SK-N-SH (cell line): Measurements from ENCODE around the gene PTGFRN. TPM values are rescaled to one million over a fixed set of nuclear protein-coding genes. Genes with fewer than 3 reads are reported as not detected.

Source experiments
- CTCF ChIA-PET: fragments of 300-600, 350-600 bp; formaldehyde crosslinking; extraction: SDS; loops from one replicate; lab custom pipeline; 2021; lab: Yijun Ruan, JAX
- POLR2A ChIA-PET: fragments of 350-600 bp; sonication (Branson Sonifier 250); formaldehyde crosslinking; extraction: SDS; loops from one replicate; lab custom pipeline; 2020; ENCODE audit warnings: antibody characterized with exemption, inconsistent platforms; lab: Yijun Ruan, JAX
- DNase-seq: peaks from one replicate; pipeline ENCODE4 v3.0.0; 2012
- H2AFZ ChIP-seq: fragments of 200-600 bp; sonication (generic); 2 replicates; pipeline ENCODE4 v1.8.1; 2016; ENCODE audit warnings: antibody characterized with exemption, mild to moderate bottlenecking, low read depth
- H3F3A ChIP-seq: fragments of 200-600 bp; sonication (generic); replicated peaks from 2 replicates; pipeline ENCODE3; 2016; ENCODE audit warnings: antibody characterized with exemption, mild to moderate bottlenecking; ENCODE audit not compliant: insufficient read depth
- H3K27ac ChIP-seq, 2 experiments: fragments of 200-500 bp in 1 of 2; fragments of 200-600 bp in 1 of 2; sonication (Bioruptor generic) in 1 of 2; sonication (generic), shearing (Covaris generic) in 1 of 2; 2 replicates each; pipeline versions ENCODE4 v1.5.1 to v1.6.1; 2014 to 2016; ENCODE audit warnings: low read depth in 2 of 2, inconsistent platforms in 1 of 2, low read length in 1 of 2, mild to moderate bottlenecking in 1 of 2, mixed read lengths in 1 of 2
- H3K27me3 ChIP-seq: fragments of 200-600 bp; sonication (generic), shearing (Covaris generic); 2 replicates; pipeline ENCODE4 v1.6.1; 2016; ENCODE audit warnings: mixed run types; ENCODE audit not compliant: insufficient read depth
- H3K36me3 ChIP-seq, 2 experiments: fragments of 200-500 bp in 1 of 2; fragments of 200-600 bp in 1 of 2; sonication (Bioruptor generic) in 1 of 2; sonication (generic) in 1 of 2; replicated peaks in 1 of 2; 2 replicates each; pipeline versions ENCODE3 to v1.5.1; 2014 to 2016; ENCODE audit warnings: low read length in 1 of 2, mild to moderate bottlenecking in 1 of 2; ENCODE audit not compliant: insufficient read depth in 2 of 2, control insufficient read depth in 1 of 2
- H3K4me1 ChIP-seq, 2 experiments: fragments of 200-500 bp in 1 of 2; fragments of 200-600 bp in 1 of 2; sonication (Bioruptor generic) in 1 of 2; sonication (generic), shearing (Covaris generic) in 1 of 2; 2 replicates each; pipeline versions ENCODE4 v1.5.1 to v1.6.1; 2014 to 2016; ENCODE audit warnings: low read depth in 1 of 2, low read length in 1 of 2, mixed run types in 1 of 2; ENCODE audit not compliant: insufficient read depth in 2 of 2, control insufficient read depth in 1 of 2
- H3K4me2 ChIP-seq: fragments of 200-600 bp; sonication (generic), shearing (Covaris generic); 2 replicates; pipeline ENCODE4 v1.6.1; 2017; ENCODE audit warnings: mixed run types
- H3K4me3 ChIP-seq, 2 experiments: fragments of 200-500 bp in 1 of 2; fragments of 200-600 bp in 1 of 2; sonication (Bioruptor generic) in 1 of 2; sonication (generic), shearing (Covaris generic) in 1 of 2; 2 replicates each; pipeline versions ENCODE4 v1.5.1 to v1.8.1; 2014 to 2016; ENCODE audit warnings: low read depth in 2 of 2, inconsistent platforms in 1 of 2, low read length in 1 of 2, mild to moderate bottlenecking in 1 of 2, mixed read lengths in 1 of 2, moderate library complexity in 1 of 2
- H3K79me2 ChIP-seq: fragments of 200-600 bp; sonication (generic); 2 replicates; pipeline ENCODE4 v1.8.1; 2017; ENCODE audit warnings: mild to moderate bottlenecking; ENCODE audit not compliant: insufficient read depth
- H3K9ac ChIP-seq: fragments of 200-600 bp; sonication (generic); 2 replicates; pipeline ENCODE4 v1.6.1; 2017; ENCODE audit warnings: mixed run types
- H3K9me2 ChIP-seq: fragments of 200-600 bp; sonication (generic); 2 replicates; pipeline ENCODE4 v1.6.1; 2017; ENCODE audit warnings: mixed run types
- H3K9me3 ChIP-seq: fragments of 200-600 bp; sonication (generic); 2 replicates; pipeline ENCODE4 v1.6.1; 2017; ENCODE audit warnings: mixed run types, mild to moderate bottlenecking, moderate library complexity
- H4K20me1 ChIP-seq: fragments of 200-600 bp; sonication (generic); 2 replicates; pipeline ENCODE4 v1.6.1; 2017; ENCODE audit warnings: mild to moderate bottlenecking, mixed run types; ENCODE audit not compliant: insufficient read depth
- CTCF ChIP-seq: fragments of 200-600 bp; sonication (generic); IDR thresholded peaks from 2 replicates; pipeline ENCODE4 v1.6.1; 2017; ENCODE audit warnings: antibody characterized with exemption, mild to moderate bottlenecking, moderate library complexity
- ELF1 ChIP-seq: IDR thresholded peaks from 2 replicates; pipeline ENCODE4 v1.4.0; 2012
- FOSL2 ChIP-seq: IDR thresholded peaks from 2 replicates; pipeline ENCODE4 v1.4.0; 2012; ENCODE audit warnings: low read depth, mild to moderate bottlenecking, moderate library complexity, borderline replicate concordance
- FOXM1 ChIP-seq: IDR thresholded peaks from 2 replicates; pipeline ENCODE4 v1.4.0; 2012; ENCODE audit warnings: low read depth, mild to moderate bottlenecking
- MAX ChIP-seq: IDR thresholded peaks from 2 replicates; pipeline ENCODE4 v1.4.0; 2012; ENCODE audit warnings: low read depth
- MXI1 ChIP-seq: IDR thresholded peaks from 2 replicates; pipeline ENCODE4 v1.6.1; 2012; ENCODE audit warnings: mild to moderate bottlenecking, low read depth, low read length, improper control_type of control experiment
- NFIC ChIP-seq: IDR thresholded peaks from 2 replicates; pipeline ENCODE4 v1.4.0; 2012; ENCODE audit warnings: borderline replicate concordance
- PBX3 ChIP-seq: IDR thresholded peaks from 2 replicates; pipeline ENCODE4; 2012
- RCOR1 ChIP-seq: fragments of 150-350 bp; IDR thresholded peaks from 2 replicates; pipeline ENCODE4 v1.6.1; 2017; ENCODE audit warnings: antibody characterized with exemption, low read length
- REST ChIP-seq: IDR thresholded peaks from 2 replicates; pipeline ENCODE4 v1.6.1; 2012; ENCODE audit warnings: mild to moderate bottlenecking, low read depth, low read length, moderate library complexity
- RXRA ChIP-seq: IDR thresholded peaks from 2 replicates; pipeline ENCODE4 v1.4.0; 2012; ENCODE audit warnings: low read depth, mild to moderate bottlenecking, borderline replicate concordance
- USF2 ChIP-seq: fragments of 150-350 bp; IDR thresholded peaks from 2 replicates; pipeline ENCODE4 v1.6.1; 2017; ENCODE audit warnings: antibody characterized with exemption, low read length, low read depth, borderline replicate concordance
- ZBTB33 ChIP-seq: IDR thresholded peaks from 2 replicates; pipeline ENCODE4 v1.4.0; 2012; ENCODE audit warnings: low read depth, borderline replicate concordance
- WGBS: methylation state at CpG from one replicate; pipeline ENCODE4 v1.1.6; 2017; ENCODE audit warnings: low lambda C conversion rate; 5-methylcytosine and 5-hydroxymethylcytosine counted together
- polyA plus RNA-seq, 3 experiments: library from polyadenylated mRNA; depleted of rRNA; stranded (reverse); fragments of >200 nt; gene quantifications; 2 replicates each; pipeline ENCODE4 v1.2.3, GENCODE V29; 2012

PTGFRN gene
- polyA plus RNA-seq, 1 of the 3 experiments (the other 2 are of a cell fraction) = 22.4 TPM

GRCh38 chr1:116870300-116870699 lies 39.4 kb upstream of the PTGFRN start (continued):
- no peak for TF ChIP-seq CTCF
- TF ChIP-seq PBX3 = no peak

- Histone ChIP-seq H2AFZ (no peak overlapping the region), H3K9me3 (no peaks in the 10 kb centered on the region), H3K36me3 (no peaks in the 10 kb centered on the region), H3K4me2 (no peak overlapping the region), H3K79me2 (no peaks in the 10 kb centered on the region)
- CTCF ChIA-PET = interaction anchor here (1.0 kb wide), 1 partner anchor 57 kb away, joined by 4 read pairs; no protein-coding TSS in a partner anchor
- 90% methylated on average over 4 of the region's 4 CpGs for WGBS
- TF ChIP-seq NFIC (no peak), REST (no peak)
- TF ChIP-seq, all 33 proteins: peak for 0
- no peak overlapping the region for H3K9ac ChIP-seq
- POLR2A ChIA-PET = no interaction called here
- H3K9me2 ChIP-seq = no peaks in the 10 kb centered on the region
- no peak overlapping the region for H3K4me3 ChIP-seq
- no peak overlapping the region for H3K27ac ChIP-seq
- peaks cover 0 to 3% of the 10 kb centered on the region in 2 experiments; a peak in 1 of 4 replicates for H3K4me1 ChIP-seq
- H4K20me1 ChIP-seq = no peaks in the 10 kb centered on the region
- H3F3A ChIP-seq = no peaks in the 10 kb centered on the region
- H3K27me3 ChIP-seq = no peaks in the 10 kb centered on the region
- no peak for DNase-seq
Observed at GRCh38 chr1:116871779-116872146, 38.0 kb upstream of the PTGFRN start.

- no peak for DNase-seq
- CTCF ChIA-PET = no interaction called here
- no peak overlapping the region for H2AFZ ChIP-seq
Observed at GRCh38 chr1:116873680-116874271, 35.9 kb upstream of the PTGFRN start.

More at GRCh38 chr1:116873680-116874271, 35.9 kb upstream of the PTGFRN start:
- Histone ChIP-seq H4K20me1 (no peaks in the 10 kb centered on the region), H3F3A (peaks cover 3% of the 10 kb centered on the region), H3K4me1 (peaks cover 5 to 12% of the 10 kb centered on the region in 2 experiments; a peak in 3 of 4 replicates), H3K9me3 (no peaks in the 10 kb centered on the region), H3K27me3 (no peaks in the 10 kb centered on the region), H3K4me2 (no peak overlapping the region), H3K36me3 (no peaks in the 10 kb centered on the region), H3K4me3 (no peak overlapping the region), H3K79me2 (no peaks in the 10 kb centered on the region), H3K9me2 (no peaks in the 10 kb centered on the region), H3K9ac (no peak overlapping the region; the same call in 1 of the 2 replicates), H3K27ac (no peak overlapping the region)
- POLR2A ChIA-PET = no interaction called here
- 64% methylated on average over 6 of the region's 6 CpGs for WGBS
- no peak for TF ChIP-seq MXI1
- TF ChIP-seq RXRA = no peak
- no peak for TF ChIP-seq FOXM1
- no peak for TF ChIP-seq RCOR1
- no peak for TF ChIP-seq MAX
- TF ChIP-seq ZBTB33 = no peak
- no peak for TF ChIP-seq ELF1
- TF ChIP-seq FOSL2 = no peak
- TF ChIP-seq USF2 = no peak
